Uterus (tissue), 2 donors: ENCODE measurements around the gene GIMAP2.

Experiments
- POLR2A ChIP-seq, 2 donors: fragments of 450-650 bp; IDR thresholded peaks; one replicate each; pipeline ENCODE4 v1.6.1; 2016; ENCODE audit warnings: antibody characterized with exemption in 2 of 2, mild to moderate bottlenecking in 1 of 2, moderate library complexity in 1 of 2
- TF ChIP-seq, protein P1 (sequence below), 4 experiments: fragments of 200-600 bp in 2 of 4; fragments of 450-650 bp in 2 of 4; sonication (generic) in 2 of 4; IDR thresholded peaks; one replicate each; pipeline ENCODE4 v1.5.1; 2016 to 2019; ENCODE audit warnings: antibody characterized with exemption in 4 of 4, mild to moderate bottlenecking in 2 of 4, moderate library complexity in 1 of 4

DNA sequence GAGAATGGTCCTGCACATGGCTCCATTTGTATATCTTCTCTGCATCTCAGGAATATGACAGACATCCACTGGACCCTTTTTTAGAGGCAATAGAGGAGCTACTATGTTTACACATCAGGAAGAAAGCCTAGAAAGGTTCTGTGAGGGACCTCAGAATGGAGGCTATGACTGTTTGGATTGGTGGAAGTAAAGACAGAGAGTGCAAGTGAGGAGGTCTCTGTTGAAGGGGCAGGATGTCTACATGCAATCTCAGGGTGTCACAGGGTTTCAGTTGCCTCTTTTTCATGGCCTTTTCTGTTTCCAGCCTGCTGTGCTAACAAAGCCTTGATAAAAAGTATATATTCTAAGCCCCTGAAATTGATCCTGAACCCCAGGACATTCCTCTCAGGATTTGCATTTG, 43.7 kb upstream of the GIMAP2 start:
- TF ChIP-seq, protein P1, sequence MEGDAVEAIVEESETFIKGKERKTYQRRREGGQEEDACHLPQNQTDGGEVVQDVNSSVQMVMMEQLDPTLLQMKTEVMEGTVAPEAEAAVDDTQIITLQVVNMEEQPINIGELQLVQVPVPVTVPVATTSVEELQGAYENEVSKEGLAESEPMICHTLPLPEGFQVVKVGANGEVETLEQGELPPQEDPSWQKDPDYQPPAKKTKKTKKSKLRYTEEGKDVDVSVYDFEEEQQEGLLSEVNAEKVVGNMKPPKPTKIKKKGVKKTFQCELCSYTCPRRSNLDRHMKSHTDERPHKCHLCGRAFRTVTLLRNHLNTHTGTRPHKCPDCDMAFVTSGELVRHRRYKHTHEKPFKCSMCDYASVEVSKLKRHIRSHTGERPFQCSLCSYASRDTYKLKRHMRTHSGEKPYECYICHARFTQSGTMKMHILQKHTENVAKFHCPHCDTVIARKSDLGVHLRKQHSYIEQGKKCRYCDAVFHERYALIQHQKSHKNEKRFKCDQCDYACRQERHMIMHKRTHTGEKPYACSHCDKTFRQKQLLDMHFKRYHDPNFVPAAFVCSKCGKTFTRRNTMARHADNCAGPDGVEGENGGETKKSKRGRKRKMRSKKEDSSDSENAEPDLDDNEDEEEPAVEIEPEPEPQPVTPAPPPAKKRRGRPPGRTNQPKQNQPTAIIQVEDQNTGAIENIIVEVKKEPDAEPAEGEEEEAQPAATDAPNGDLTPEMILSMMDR (IDR thresholded peaks at IDR 0.05): no peak
- no peak for TF ChIP-seq POLR2A (IDR thresholded peaks at IDR 0.05)
